HCT116 (cell line): ENCODE measurements around the gene TENM4.
A peak's percentile ranks its signal among the peaks of the same experiment; 100 is the strongest.

Source experiments
- CBX3 ChIP-seq: IDR thresholded peaks from 2 replicates; pipeline ENCODE4 v1.6.1; 2012; ENCODE audit warnings: low read depth
- EGR1 ChIP-seq: IDR thresholded peaks from 2 replicates; pipeline ENCODE4 v1.6.1; 2012; ENCODE audit warnings: low read depth
- EZH2 ChIP-seq: fragments of 200-600 bp; sonication (generic); IDR thresholded peaks from 2 replicates; pipeline ENCODE4 v1.6.1; 2017; ENCODE audit warnings: antibody characterized with exemption, mixed run types
- EZH2phosphoT487 ChIP-seq: fragments of 200-600 bp; IDR thresholded peaks from 2 replicates; pipeline ENCODE4 v1.6.1; 2018; ENCODE audit warnings: antibody characterized with exemption, borderline replicate concordance
- POLR2A ChIP-seq: IDR thresholded peaks from 2 replicates; pipeline ENCODE4 v1.7.0; 2011; ENCODE audit warnings: borderline replicate concordance; ENCODE audit not compliant: insufficient read depth, insufficient read length; ENCODE audit errors: extremely low read depth
- POLR2AphosphoS5 ChIP-seq: IDR thresholded peaks from 2 replicates; pipeline ENCODE4 v1.6.1; 2011; ENCODE audit warnings: mild to moderate bottlenecking, low read depth, low read length, moderate library complexity
- RAD21 ChIP-seq: IDR thresholded peaks from 2 replicates; pipeline ENCODE4 v1.6.1; 2012; ENCODE audit warnings: low read depth, mild to moderate bottlenecking
- REST ChIP-seq: IDR thresholded peaks from 2 replicates; pipeline ENCODE4 v1.6.1; 2012; ENCODE audit warnings: low read depth
- SIN3A ChIP-seq: IDR thresholded peaks from 2 replicates; pipeline ENCODE4 v1.6.1; 2012; ENCODE audit warnings: low read depth
- SP1 ChIP-seq: IDR thresholded peaks from 2 replicates; pipeline ENCODE4 v1.6.1; 2012; ENCODE audit warnings: low read depth
- TCF7L2 ChIP-seq: IDR thresholded peaks from 2 replicates; pipeline ENCODE4 v1.7.0; 2011; ENCODE audit warnings: borderline replicate concordance, inconsistent platforms; ENCODE audit not compliant: insufficient read depth, insufficient read length; ENCODE audit errors: extremely low read depth
- ZBTB33 ChIP-seq: IDR thresholded peaks from 2 replicates; pipeline ENCODE4 v1.6.1; 2011; ENCODE audit warnings: mild to moderate bottlenecking, low read length, moderate library complexity; ENCODE audit not compliant: insufficient replicate concordance; ENCODE audit errors: extremely low read depth
- ZFX ChIP-seq: fragments of 450-650 bp; IDR thresholded peaks from 2 replicates; pipeline ENCODE4 v1.6.1; 2017
- TF ChIP-seq, protein P1 (sequence below), 3 experiments: fragments of 200-600 bp in 1 of 3; sonication (generic) in 1 of 3; IDR thresholded peaks in 2 of 3; conservative IDR thresholded peaks in 1 of 3; 2 replicates each; pipeline ENCODE4 v1.5.1; 2012 to 2017; ENCODE audit warnings: low read depth in 2 of 3, low read length in 2 of 3, antibody characterized with exemption in 1 of 3, borderline replicate concordance in 1 of 3, control low read depth in 1 of 3, mild to moderate bottlenecking in 1 of 3, mixed read lengths in 1 of 3, mixed run types in 1 of 3, moderate library complexity in 1 of 3; ENCODE audit not compliant: insufficient read depth in 1 of 3

DNA sequence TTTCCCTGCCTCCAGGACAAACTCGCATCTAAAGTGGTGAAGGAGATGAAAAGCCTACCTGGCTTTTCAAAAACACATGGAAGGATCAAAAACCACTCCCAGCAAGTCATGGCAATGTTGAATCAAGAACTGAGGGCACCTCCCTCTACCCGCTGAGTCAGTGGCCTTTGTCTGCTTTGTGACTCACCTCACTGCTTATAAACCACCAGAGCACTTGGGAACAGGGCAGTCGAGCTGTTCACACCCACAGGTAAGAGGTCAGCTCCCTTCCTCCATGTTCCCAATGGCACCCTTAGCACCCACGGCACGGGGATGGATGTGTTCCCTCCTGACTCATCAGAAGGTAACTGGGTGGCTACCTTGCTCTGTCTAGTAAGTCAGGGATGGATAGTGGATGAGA, 21.7 kb downstream of the TENM4 start:
- no peak for TF ChIP-seq ZFX
- peak; percentile 22; the same call in 1 of the 2 replicates for TF ChIP-seq SP1
- TF ChIP-seq ZBTB33 = no peak
- TF ChIP-seq, protein P1, sequence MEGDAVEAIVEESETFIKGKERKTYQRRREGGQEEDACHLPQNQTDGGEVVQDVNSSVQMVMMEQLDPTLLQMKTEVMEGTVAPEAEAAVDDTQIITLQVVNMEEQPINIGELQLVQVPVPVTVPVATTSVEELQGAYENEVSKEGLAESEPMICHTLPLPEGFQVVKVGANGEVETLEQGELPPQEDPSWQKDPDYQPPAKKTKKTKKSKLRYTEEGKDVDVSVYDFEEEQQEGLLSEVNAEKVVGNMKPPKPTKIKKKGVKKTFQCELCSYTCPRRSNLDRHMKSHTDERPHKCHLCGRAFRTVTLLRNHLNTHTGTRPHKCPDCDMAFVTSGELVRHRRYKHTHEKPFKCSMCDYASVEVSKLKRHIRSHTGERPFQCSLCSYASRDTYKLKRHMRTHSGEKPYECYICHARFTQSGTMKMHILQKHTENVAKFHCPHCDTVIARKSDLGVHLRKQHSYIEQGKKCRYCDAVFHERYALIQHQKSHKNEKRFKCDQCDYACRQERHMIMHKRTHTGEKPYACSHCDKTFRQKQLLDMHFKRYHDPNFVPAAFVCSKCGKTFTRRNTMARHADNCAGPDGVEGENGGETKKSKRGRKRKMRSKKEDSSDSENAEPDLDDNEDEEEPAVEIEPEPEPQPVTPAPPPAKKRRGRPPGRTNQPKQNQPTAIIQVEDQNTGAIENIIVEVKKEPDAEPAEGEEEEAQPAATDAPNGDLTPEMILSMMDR (IDR thresholded peaks at IDR 0.05 in 2 of 3, conservative IDR thresholded peaks at IDR 0.05 in 1 of 3; ENCODE audit: borderline replicate concordance in 1 of 3, insufficient read depth in 1 of 3, low read depth in 2 of 3, low read length in 2 of 3) = no peak
- peak; percentile 14 for TF ChIP-seq TCF7L2
- TF ChIP-seq SIN3A = no peak
- TF ChIP-seq RAD21 = no peak
- no peak for TF ChIP-seq POLR2A
- TF ChIP-seq EZH2 = no peak
- TF ChIP-seq REST = no peak
- no peak for TF ChIP-seq POLR2AphosphoS5
- TF ChIP-seq EGR1 = no peak
- TF ChIP-seq CBX3 = no peak; the same call in 1 of the 2 replicates
- TF ChIP-seq EZH2phosphoT487 = no peak
